ENCODE results near the gene RBMS2.

DNA sequence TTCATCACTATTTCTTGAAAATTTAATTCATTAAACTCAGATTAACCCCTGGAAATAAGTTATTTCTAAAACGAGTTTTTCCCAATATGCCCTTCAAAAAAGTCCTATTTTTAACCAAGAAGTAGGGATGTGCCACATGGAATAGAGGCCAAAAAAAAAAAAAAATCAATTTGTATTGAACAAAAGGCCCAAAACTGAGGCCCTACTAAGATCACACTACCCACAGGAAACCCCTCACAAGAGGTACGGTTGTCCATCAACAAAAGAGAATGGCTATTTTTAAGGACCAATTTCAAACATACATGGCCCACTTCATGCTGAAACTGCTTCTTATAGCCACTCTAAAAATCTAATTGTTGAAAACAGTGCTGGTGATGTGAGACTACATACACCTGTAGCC, 116.0 kb downstream of the RBMS2 start:
- TF ChIP-seq E2F4 (CRISPR knock-in tag; IDR thresholded peaks at IDR 0.05; ENCODE audit: low read depth) (no peak), SIN3A (IDR thresholded peaks at IDR 0.05; ENCODE audit: borderline replicate concordance in 2 of 2, control insufficient read depth in 1 of 2, low read depth in 2 of 2, low read length in 2 of 2) (no peak), PML (IDR thresholded peaks at IDR 0.05; ENCODE audit: low read length) (no peak)
- TF ChIP-seq, protein P1, sequence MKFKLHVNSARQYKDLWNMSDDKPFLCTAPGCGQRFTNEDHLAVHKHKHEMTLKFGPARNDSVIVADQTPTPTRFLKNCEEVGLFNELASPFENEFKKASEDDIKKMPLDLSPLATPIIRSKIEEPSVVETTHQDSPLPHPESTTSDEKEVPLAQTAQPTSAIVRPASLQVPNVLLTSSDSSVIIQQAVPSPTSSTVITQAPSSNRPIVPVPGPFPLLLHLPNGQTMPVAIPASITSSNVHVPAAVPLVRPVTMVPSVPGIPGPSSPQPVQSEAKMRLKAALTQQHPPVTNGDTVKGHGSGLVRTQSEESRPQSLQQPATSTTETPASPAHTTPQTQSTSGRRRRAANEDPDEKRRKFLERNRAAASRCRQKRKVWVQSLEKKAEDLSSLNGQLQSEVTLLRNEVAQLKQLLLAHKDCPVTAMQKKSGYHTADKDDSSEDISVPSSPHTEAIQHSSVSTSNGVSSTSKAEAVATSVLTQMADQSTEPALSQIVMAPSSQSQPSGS (CRISPR knock-in tag; IDR thresholded peaks at IDR 0.05) = no peak
- TF ChIP-seq, protein P2, sequence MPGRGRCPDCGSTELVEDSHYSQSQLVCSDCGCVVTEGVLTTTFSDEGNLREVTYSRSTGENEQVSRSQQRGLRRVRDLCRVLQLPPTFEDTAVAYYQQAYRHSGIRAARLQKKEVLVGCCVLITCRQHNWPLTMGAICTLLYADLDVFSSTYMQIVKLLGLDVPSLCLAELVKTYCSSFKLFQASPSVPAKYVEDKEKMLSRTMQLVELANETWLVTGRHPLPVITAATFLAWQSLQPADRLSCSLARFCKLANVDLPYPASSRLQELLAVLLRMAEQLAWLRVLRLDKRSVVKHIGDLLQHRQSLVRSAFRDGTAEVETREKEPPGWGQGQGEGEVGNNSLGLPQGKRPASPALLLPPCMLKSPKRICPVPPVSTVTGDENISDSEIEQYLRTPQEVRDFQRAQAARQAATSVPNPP (IDR thresholded peaks at IDR 0.05; ENCODE audit: borderline replicate concordance, insufficient read depth, insufficient read length) = no peak

Data from K562 (cell line).